SK-N-SH treated with all-trans-retinoic acid at 6 μM for 48 hours (cell line): ENCODE measurements around the gene SPNS3.

Experiments used
- ARNTL ChIP-seq: fragments of 450-650 bp; formaldehyde crosslinking; IDR thresholded peaks from 2 replicates; pipeline ENCODE4 v1.5.0; 2020; ENCODE audit warnings: low read depth, mild to moderate bottlenecking, moderate library complexity, borderline replicate concordance
- CREB5 ChIP-seq: fragments of 250-450 bp; sonication (Bioruptor Pico); IDR thresholded peaks from 2 replicates; pipeline ENCODE4 v1.5.1; 2020; ENCODE audit warnings: low read depth, mild to moderate bottlenecking, moderate library complexity
- CSDC2 ChIP-seq: fragments of 250-450 bp; sonication (Bioruptor Pico); IDR thresholded peaks from 2 replicates; pipeline ENCODE4 v1.5.0; 2020; ENCODE audit warnings: mild to moderate bottlenecking, moderate library complexity
- CSRNP3 ChIP-seq: fragments of 250-450 bp; sonication (Bioruptor Pico); IDR thresholded peaks from 2 replicates; pipeline ENCODE4 v1.5.1; 2021; ENCODE audit warnings: mild to moderate bottlenecking, moderate library complexity
- GLIS3 ChIP-seq: fragments of 250-450 bp; sonication (Bioruptor Pico); IDR thresholded peaks from 2 replicates; pipeline ENCODE4 v1.5.0; 2020; ENCODE audit warnings: mild to moderate bottlenecking, moderate library complexity
- PATZ1 ChIP-seq: fragments of 250-450 bp; sonication (Bioruptor Pico); IDR thresholded peaks from 2 replicates; pipeline ENCODE4 v1.8.0; 2020; ENCODE audit warnings: mild to moderate bottlenecking, moderate library complexity, borderline replicate concordance
- SNAI2 ChIP-seq: fragments of 250-450 bp; sonication (Bioruptor Pico); IDR thresholded peaks from 2 replicates; pipeline ENCODE4 v1.5.0; 2020; ENCODE audit warnings: mild to moderate bottlenecking, moderate library complexity
- TCF4 ChIP-seq: fragments of 250-450 bp; sonication (Bioruptor Pico); IDR thresholded peaks from 2 replicates; pipeline ENCODE4 v1.8.0; 2021; ENCODE audit warnings: mild to moderate bottlenecking, moderate library complexity, borderline replicate concordance
- ZC3H10 ChIP-seq: fragments of 250-450 bp; sonication (Bioruptor Pico); IDR thresholded peaks from 2 replicates; pipeline ENCODE4 v1.5.1; 2021; ENCODE audit warnings: mild to moderate bottlenecking, moderate library complexity
- ZFP3 ChIP-seq: fragments of 250-450 bp; sonication (Bioruptor Pico); IDR thresholded peaks from 2 replicates; pipeline ENCODE4 v1.5.0; 2020; ENCODE audit warnings: mild to moderate bottlenecking, moderate library complexity
- ZFP30 ChIP-seq: fragments of 450-650 bp; formaldehyde crosslinking; IDR thresholded peaks from 2 replicates; pipeline ENCODE4 v1.5.0; 2022; ENCODE audit warnings: mild to moderate bottlenecking, moderate library complexity
- ZNF70 ChIP-seq: fragments of 450-650 bp; formaldehyde crosslinking; IDR thresholded peaks from 2 replicates; pipeline ENCODE4 v1.5.0; 2020; ENCODE audit warnings: mild to moderate bottlenecking, moderate library complexity

DNA sequence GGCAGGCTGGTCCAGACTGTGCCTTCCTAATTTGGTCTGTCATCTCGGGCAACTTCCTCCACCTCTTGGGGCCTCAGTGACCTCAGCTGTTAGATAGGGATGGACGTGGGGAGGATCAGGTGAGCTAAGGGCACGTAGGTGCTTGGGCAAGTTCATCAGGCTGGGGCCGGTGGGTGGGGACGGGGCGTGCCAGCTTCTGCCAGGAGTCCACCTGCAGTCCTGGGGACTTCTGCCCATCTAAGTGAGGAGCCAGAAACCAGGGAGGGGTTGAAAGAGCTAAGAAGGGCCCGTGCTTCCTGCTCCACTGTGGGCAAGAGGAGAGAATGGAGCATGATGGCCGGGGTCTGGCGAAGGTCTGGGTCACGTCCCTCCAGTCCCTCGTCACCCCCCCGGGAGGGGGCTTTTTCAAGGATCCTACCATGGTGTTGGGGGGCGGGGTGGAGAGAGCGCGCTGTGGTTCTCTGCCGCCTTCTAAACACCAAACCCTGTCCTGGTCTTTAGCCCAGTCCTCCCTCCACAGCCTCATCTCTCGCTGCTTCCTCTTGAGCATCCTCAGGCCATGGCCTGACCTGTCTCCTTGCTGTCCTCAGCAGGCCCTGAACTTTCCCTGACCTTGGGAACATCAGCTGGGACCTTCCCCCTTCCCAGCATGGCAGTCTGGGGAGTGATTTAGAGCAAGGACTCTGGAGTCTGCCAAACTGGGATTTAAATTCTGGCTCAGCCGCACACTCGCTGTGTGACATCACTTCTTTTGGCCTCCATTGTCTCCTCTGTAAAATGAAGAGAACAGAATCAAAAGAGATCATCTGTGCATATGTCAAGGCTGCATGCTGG is 86.5 kb downstream of the SPNS3 start:
- no peak for TF ChIP-seq GLIS3
- TF ChIP-seq ZNF70, result no peak
- no peak for TF ChIP-seq ARNTL
- TF ChIP-seq SNAI2 (CRISPR knock-in tag), result no peak
- TF ChIP-seq ZC3H10 (CRISPR knock-in tag), result no peak
- TF ChIP-seq TCF4 (CRISPR knock-in tag), result no peak
- no peak for TF ChIP-seq ZFP30
- TF ChIP-seq PATZ1 (CRISPR knock-in tag), result no peak
- TF ChIP-seq CREB5 (CRISPR knock-in tag), result no peak
- no peak for TF ChIP-seq CSRNP3 (CRISPR knock-in tag)
- no peak for TF ChIP-seq CSDC2 (CRISPR knock-in tag)
- TF ChIP-seq ZFP3, result no peak
